Esophagus muscularis mucosa (tissue), 3 donors: ENCODE measurements around the gene C9orf43.

ENCODE experiments used
- POLR2A ChIP-seq: fragments of 450-650 bp; IDR thresholded peaks from one replicate; pipeline ENCODE4 v1.6.1; 2017; ENCODE audit warnings: antibody characterized with exemption, moderate library complexity, mild to moderate bottlenecking, low read depth
- TF ChIP-seq, protein P1 (sequence below), 3 experiments: fragments of 200-600 bp in 2 of 3; fragments of 450-650 bp in 1 of 3; sonication (generic) in 2 of 3; IDR thresholded peaks; one replicate each; pipeline ENCODE4 v1.5.1; 2017 to 2019; ENCODE audit warnings: antibody characterized with exemption in 3 of 3, mild to moderate bottlenecking in 2 of 3, moderate library complexity in 1 of 3

GRCh38 chr9:113467183-113467582 lies 56.6 kb downstream of the C9orf43 start:
- TF ChIP-seq, protein P1, sequence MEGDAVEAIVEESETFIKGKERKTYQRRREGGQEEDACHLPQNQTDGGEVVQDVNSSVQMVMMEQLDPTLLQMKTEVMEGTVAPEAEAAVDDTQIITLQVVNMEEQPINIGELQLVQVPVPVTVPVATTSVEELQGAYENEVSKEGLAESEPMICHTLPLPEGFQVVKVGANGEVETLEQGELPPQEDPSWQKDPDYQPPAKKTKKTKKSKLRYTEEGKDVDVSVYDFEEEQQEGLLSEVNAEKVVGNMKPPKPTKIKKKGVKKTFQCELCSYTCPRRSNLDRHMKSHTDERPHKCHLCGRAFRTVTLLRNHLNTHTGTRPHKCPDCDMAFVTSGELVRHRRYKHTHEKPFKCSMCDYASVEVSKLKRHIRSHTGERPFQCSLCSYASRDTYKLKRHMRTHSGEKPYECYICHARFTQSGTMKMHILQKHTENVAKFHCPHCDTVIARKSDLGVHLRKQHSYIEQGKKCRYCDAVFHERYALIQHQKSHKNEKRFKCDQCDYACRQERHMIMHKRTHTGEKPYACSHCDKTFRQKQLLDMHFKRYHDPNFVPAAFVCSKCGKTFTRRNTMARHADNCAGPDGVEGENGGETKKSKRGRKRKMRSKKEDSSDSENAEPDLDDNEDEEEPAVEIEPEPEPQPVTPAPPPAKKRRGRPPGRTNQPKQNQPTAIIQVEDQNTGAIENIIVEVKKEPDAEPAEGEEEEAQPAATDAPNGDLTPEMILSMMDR (IDR thresholded peaks at IDR 0.05) = no peak
- no peak for TF ChIP-seq POLR2A
